Activated T-cell treated with anti-CD3 and anti-CD28 coated beads, Interleukin-2, amount 50 U/mL, for 4 hours (primary cell): ENCODE results near the gene PPP1R16B. TPM values are rescaled to one million over a fixed set of nuclear protein-coding genes. Genes with fewer than 3 reads are reported as not detected.
A peak's percentile ranks its signal among the peaks of the same experiment; 100 is the strongest.

Experiments used
- ATAC-seq, 2 donors: fragments of 200-7000 bp; cut with Tn5 transposase; one replicate each; pipeline ENCODE4 v1.10.0; 2021
- DNase-seq: peaks from one replicate; pipeline ENCODE4 v3.0.0-alpha.2; 2020
- H3K27me3 Mint-ChIP-seq: one replicate; pipeline ENCODE4 v1.8.0; 2021; ENCODE audit warnings: low read depth, mixed read lengths
- H3K36me3 Mint-ChIP-seq: one replicate; pipeline ENCODE4 v1.8.0; 2022; ENCODE audit warnings: mixed read lengths; ENCODE audit not compliant: insufficient read depth
- H3K4me1 Mint-ChIP-seq: one replicate; pipeline ENCODE4 v1.8.0; 2021; ENCODE audit warnings: low read depth, mixed read lengths
- H3K4me3 Mint-ChIP-seq: one replicate; pipeline ENCODE4 v1.8.0; 2021; ENCODE audit warnings: mild to moderate bottlenecking, moderate library complexity, mixed read lengths
- H3K9me3 Mint-ChIP-seq: one replicate; pipeline ENCODE4 v1.8.0; 2021; ENCODE audit warnings: mixed read lengths
- total RNA-seq, 3 donors: library from RNA; stranded (reverse); gene quantifications; one replicate each; pipeline ENCODE4 v1.2.1, GENCODE V29; 2021

PPP1R16B gene
- total RNA-seq, 3 donors from 2014 or later: 148 to 163 (median 160) TPM

DNA sequence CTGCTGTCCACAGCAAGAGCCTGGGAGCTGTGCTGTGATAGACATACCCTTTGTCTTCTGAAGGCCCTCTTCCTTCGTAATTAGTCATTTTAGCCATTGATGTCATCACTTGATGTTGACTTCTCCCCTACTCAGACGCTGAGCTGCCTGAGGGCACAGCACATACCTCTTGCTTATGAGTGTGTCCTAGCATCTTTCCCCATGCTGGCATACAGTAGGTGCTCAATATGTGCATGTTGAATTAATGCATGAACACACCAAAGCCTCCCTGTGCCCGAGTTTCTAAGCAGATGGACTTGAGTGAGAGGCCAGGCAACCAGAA is 85.0 kb downstream of the PPP1R16B start:
- H3K27me3 Mint-ChIP-seq: no peaks in the 10 kb centered on the region
- H3K36me3 Mint-ChIP-seq: peaks cover 15% of the 10 kb centered on the region
- ATAC-seq (peak; percentile 32), DNase-seq (no peak)
- no peak overlapping the region for H3K4me3 Mint-ChIP-seq
- peaks cover 43% of the 10 kb centered on the region for H3K4me1 Mint-ChIP-seq
- no peaks in the 10 kb centered on the region for H3K9me3 Mint-ChIP-seq

DNA sequence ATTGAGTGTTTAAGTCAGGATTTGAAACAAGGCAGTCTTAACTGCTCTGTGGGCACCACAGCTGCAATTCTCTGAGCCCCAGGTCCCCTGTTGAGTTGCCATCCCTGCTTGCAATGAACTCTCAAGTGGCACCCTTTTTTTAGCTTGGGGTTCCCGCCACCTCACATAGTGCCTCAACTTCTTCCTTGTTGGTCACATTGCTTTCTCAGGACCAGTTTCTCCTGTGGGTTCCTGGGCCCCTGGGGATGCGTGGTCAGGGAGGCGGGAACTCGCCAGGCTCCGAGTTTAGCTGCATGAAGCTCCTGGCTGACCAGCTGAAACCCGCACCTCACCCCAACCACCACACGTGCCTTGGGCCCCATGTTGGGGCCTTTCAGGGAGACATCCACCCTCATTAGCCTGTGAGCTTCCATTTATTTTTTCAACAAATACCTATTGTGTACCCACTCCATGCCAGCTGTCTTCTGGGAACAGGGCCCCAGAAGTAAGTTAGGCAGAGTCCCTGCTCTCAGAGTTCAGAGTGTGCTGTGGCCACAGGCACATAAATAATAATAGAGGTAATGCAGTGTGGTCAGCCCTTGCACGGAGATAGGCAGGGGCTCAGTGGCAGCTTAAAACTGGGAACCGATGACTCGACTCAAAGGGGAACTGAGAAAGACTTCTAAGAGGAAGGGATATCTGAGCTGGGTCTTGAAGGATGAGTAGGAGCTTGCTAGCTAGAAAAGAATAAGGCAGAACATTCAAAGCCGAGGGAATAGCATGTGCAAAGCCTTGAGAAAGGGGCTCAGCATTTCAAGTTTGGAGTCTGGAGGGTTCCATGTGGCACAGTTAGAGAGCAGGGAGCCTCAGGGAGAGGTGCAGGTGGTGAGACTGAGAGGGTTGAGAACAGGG is 86.8 kb downstream of the PPP1R16B start:
- ATAC-seq: no peak
- no peaks in the 10 kb centered on the region for H3K9me3 Mint-ChIP-seq
- H3K4me3 Mint-ChIP-seq: no peak overlapping the region

DNA sequence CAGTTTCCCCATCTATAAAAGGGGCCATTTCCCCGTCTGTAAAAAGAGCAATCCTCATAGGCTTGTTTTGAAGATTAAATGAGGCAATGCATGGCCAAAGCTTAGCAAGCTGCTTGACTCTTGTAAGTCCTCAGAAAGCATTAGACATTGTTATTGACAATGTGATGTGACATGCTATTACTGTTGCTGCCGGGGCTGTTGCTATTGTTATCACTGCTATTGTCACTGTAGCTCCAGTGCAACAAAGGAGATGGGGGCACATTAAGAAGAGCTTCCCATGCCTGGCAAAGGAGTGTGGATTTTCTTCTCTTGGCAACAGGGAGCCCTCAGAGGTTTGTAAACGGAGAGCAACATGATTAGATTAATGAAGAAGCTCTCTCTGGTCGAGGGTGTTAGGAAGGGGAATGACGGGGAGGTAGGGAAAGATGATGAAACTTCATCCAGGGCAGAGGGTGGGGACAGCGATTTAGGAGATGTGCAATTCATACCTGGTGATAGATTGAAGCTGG is 87.6 kb downstream of the PPP1R16B start:
- Mint-ChIP-seq H3K4me3 (peak overlapping the region; percentile 55), H3K36me3 (peaks cover 22% of the 10 kb centered on the region), H3K9me3 (no peaks in the 10 kb centered on the region), H3K4me1 (peaks cover 35% of the 10 kb centered on the region), H3K27me3 (no peaks in the 10 kb centered on the region)
- peak; percentile 8 for ATAC-seq
- DNase-seq: no peak

More for the DNA sequence above, 86.8 kb downstream of the PPP1R16B start:
- H3K36me3 Mint-ChIP-seq: peaks cover 16% of the 10 kb centered on the region
- no peak for DNase-seq
- no peaks in the 10 kb centered on the region for H3K27me3 Mint-ChIP-seq
- H3K4me1 Mint-ChIP-seq: peaks cover 36% of the 10 kb centered on the region

DNA sequence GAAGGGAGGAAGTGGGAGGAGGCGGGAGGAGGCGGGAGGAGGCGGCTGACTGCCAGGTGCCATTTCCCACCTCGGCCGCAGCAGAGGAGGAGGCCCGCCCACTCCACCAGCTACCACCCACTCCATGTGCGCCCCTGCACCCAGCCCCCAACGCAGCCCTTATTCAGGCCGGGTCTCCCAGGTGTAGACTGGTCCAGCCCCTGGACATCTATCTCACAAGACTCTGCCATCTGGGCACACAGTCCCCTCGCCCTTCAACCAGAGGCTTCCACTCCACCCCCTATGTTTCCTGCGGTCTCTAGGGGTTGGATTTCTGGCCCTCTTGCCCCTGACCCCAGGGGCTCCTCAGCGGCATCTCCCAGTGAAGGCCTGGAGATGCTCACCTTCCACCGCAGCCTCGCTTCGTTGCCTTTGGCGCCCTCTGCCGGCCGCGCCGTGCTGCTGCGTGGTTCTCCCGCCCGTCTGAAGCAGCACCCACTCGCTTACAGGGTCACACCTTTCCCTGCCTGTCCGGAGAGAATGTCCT is 88.1 kb downstream of the PPP1R16B start:
- Mint-ChIP-seq H3K27me3 (no peaks in the 10 kb centered on the region), H3K9me3 (no peaks in the 10 kb centered on the region), H3K36me3 (peaks cover 24% of the 10 kb centered on the region), H3K4me3 (peak overlapping the region; percentile 31), H3K4me1 (peaks cover 35% of the 10 kb centered on the region)
- DNase-seq (peak; percentile 84), ATAC-seq (peak; percentile 88 to 90)

DNA sequence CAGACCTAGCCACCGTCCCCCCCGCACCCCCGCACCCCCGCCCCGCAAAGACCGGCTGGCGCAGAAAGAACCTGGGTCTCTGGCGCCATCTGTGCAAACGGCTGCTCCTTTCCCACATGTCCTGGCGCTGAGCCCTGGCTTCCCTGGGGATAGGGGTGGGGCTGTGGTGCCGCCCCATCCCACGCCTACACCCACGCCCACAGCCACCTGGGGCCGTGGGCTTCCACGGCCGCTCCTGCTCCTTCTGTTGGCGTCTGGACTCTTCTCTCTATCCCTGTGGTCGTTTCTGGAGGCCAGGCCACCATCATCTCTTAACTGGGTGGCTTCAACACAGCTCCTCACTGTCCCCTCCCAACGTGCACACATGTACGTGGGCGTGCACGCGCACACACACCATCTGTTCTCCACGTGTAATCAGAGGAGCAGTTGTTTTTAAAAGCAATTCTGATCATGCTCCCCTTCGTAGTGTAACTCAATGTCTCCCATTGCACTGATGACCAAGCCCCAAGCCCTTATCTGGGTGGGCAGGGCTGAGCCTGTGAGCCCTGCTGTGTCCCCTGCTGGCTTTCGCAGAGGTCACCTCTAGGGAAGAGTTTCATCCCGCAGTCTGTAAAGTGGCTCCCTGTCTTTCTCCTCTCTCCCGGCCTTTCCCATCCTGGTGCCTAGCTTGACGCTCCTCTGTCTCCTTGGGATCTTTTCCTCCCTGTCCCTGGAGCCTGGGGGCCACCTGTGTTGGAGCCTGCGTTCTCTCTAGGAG is 88.8 kb downstream of the PPP1R16B start:
- H3K27me3 Mint-ChIP-seq: no peaks in the 10 kb centered on the region
- H3K4me3 Mint-ChIP-seq: peak overlapping the region; percentile 13
- peaks cover 24% of the 10 kb centered on the region for H3K36me3 Mint-ChIP-seq
- no peaks in the 10 kb centered on the region for H3K9me3 Mint-ChIP-seq
- H3K4me1 Mint-ChIP-seq: peaks cover 35% of the 10 kb centered on the region
- ATAC-seq: peak in 1 of 2 donors; percentile 2
- DNase-seq: no peak

DNA sequence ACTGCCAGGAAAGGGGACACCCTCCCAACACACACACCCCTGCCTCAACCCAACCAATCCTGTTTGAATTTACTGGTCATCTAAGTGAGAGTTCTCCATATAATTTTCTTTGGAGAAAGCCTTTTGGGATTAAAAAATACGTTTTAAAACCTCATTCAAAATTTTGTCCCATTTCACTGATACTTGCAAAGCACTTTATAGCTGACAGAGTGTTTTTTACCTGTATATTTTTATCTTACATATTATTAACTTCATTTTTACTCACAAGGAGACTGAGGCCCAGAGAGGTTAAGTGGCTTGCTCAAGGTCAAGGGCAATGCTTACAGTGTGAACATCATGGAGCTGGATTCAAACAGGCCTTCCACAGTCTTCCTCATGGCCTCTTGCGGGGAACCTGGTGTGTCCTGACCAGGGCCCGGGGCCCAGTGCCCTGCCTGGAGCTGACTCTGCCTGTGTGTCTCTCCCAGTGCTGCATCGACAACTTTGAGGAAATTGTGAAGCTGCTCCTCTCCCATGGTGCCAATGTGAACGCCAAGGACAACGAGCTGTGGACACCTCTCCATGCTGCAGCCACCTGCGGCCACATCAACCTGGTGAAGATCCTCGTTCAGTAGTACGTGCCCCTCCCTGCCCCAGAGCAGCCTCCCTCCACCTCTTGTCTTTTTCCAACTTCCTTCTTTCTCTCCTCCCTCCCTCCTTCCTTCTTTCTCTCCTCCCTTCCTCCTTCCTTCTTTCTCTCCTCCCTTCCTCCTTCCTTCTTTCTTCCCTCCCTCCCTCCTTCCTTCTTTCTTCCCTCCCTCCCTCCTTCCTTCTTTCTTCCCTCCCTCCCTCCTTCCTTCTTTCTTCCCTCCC is 89.8 kb downstream of the PPP1R16B start:
- peaks cover 26% of the 10 kb centered on the region for H3K36me3 Mint-ChIP-seq
- no peaks in the 10 kb centered on the region for H3K27me3 Mint-ChIP-seq
- DNase-seq (no peak), ATAC-seq (no peak)
- H3K4me3 Mint-ChIP-seq: no peak overlapping the region
- H3K4me1 Mint-ChIP-seq: peaks cover 31% of the 10 kb centered on the region
- no peaks in the 10 kb centered on the region for H3K9me3 Mint-ChIP-seq

DNA sequence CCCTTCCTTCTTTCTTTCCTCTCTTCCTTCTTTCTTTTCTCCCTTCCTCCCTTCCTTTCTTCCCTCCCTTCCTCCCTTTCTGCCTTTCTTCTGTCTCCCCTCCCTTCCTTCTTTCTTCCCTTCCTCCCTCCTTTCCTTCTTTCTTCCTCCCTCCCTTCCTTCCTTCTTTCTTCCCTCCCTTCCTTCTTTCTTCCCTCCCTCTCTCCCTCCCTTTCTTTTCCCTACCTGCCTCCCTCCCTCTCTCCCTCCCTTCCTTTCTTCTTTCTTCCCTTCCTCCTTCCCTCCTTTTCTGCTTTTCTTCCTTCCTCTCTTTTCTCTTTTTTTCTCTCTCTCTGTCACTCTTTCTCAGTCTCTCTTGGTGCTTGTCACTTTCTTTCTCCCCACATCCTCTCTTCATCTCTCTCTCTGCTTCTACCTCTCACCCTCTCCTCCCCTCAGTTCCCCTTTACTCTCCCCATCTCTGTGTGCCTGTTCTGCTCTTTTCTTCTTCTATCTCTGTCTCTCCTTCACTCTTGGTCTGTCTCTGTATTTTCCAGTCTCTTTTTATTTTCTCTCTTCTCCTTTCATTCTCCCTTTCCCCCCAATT is 90.6 kb downstream of the PPP1R16B start:
- peaks cover 30% of the 10 kb centered on the region for H3K36me3 Mint-ChIP-seq
- no peaks in the 10 kb centered on the region for H3K27me3 Mint-ChIP-seq
- peaks cover 26% of the 10 kb centered on the region for H3K4me1 Mint-ChIP-seq
- DNase-seq (no peak), ATAC-seq (no peak)
- H3K4me3 Mint-ChIP-seq: no peak overlapping the region
- H3K9me3 Mint-ChIP-seq: no peaks in the 10 kb centered on the region

DNA sequence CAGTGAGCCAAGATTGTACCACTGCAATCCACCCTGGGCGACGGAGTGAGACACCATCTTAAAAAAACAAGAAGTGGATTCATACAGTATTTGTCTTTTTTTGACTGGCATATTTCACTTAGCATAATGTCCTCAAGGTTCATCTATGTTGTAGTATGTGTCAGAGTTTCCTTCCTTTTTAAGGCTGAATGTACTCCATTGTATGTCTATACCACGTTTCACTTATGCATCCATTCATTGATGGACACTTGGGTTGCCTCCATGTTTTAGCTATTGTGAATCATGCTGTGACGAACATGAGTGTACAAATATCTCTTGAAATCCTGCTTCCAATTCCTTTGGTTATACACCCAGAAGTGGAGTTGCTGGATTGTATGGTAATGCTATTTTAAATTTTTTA is 91.8 kb downstream of the PPP1R16B start:
- H3K27me3 Mint-ChIP-seq: no peaks in the 10 kb centered on the region
- ATAC-seq: no peak
- no peak overlapping the region for H3K4me3 Mint-ChIP-seq
- DNase-seq: no peak
- peaks cover 37% of the 10 kb centered on the region for H3K36me3 Mint-ChIP-seq
- peaks cover 24% of the 10 kb centered on the region for H3K4me1 Mint-ChIP-seq
- H3K9me3 Mint-ChIP-seq: no peaks in the 10 kb centered on the region

DNA sequence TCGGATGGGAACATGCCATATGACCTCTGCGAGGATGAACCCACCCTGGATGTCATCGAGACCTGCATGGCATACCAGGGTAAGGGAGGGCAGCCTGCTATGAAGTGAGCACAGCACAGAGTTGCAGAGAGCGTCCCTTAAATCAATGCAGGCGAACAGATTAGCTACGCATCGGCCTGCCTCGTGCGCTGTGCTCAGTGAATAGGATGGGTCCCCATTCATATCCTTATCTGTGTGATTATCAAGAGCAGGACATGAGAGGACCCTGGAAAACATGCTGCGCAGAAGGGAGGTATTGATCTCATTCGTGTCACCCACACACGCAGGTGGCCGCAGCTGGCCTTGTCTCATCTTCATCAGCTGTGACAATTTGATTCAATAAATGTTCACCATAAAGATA is 95.1 kb downstream of the PPP1R16B start:
- Mint-ChIP-seq H3K36me3 (peaks cover 60% of the 10 kb centered on the region), H3K4me1 (no peaks in the 10 kb centered on the region), H3K27me3 (no peaks in the 10 kb centered on the region), H3K4me3 (no peak overlapping the region), H3K9me3 (no peaks in the 10 kb centered on the region)
- DNase-seq: no peak
- no peak for ATAC-seq

DNA sequence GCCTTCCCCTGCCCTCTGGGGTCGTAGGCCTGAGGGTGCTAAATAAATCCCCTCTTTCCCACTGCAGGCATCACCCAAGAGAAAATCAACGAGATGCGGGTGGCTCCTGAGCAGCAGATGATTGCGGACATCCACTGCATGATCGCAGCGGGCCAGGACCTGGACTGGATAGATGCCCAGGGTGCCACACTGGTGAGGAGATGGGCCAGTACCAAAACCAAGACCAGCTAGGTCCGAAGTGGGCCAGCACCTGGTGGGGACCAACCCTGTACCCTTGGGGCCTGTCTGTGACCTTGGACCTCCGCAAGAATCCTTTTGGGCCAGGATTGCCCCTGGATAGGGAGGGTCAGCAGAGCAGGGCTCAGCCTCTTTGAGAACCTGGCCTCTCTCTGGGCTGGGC is 97.1 kb downstream of the PPP1R16B start:
- peaks cover 65% of the 10 kb centered on the region for H3K36me3 Mint-ChIP-seq
- ATAC-seq: no peak
- H3K9me3 Mint-ChIP-seq: no peaks in the 10 kb centered on the region
- no peaks in the 10 kb centered on the region for H3K27me3 Mint-ChIP-seq
- no peaks in the 10 kb centered on the region for H3K4me1 Mint-ChIP-seq
- no peak overlapping the region for H3K4me3 Mint-ChIP-seq
- DNase-seq: no peak

DNA sequence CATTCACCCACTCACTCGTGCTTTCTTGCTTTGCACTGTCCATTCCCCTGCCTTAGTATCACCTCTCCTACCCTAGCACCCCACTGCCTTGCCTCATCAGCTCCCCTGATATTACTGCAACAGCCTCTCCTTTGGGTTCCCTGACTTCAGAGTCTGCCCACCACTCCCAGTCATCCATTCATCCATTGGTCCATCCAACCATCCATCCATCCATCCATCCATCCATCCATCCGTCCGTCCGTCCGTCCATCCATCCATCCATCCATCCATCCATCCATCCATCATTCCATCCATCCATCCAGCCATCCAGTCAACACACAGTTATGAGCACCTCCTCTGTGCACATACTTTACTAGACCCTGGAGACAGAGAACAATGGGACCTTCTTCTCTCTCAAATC is 97.8 kb downstream of the PPP1R16B start:
- Mint-ChIP-seq H3K4me3 (no peak overlapping the region), H3K36me3 (peaks cover 66% of the 10 kb centered on the region), H3K27me3 (no peaks in the 10 kb centered on the region), H3K9me3 (no peaks in the 10 kb centered on the region), H3K4me1 (no peaks in the 10 kb centered on the region)
- ATAC-seq (no peak), DNase-seq (no peak)

DNA sequence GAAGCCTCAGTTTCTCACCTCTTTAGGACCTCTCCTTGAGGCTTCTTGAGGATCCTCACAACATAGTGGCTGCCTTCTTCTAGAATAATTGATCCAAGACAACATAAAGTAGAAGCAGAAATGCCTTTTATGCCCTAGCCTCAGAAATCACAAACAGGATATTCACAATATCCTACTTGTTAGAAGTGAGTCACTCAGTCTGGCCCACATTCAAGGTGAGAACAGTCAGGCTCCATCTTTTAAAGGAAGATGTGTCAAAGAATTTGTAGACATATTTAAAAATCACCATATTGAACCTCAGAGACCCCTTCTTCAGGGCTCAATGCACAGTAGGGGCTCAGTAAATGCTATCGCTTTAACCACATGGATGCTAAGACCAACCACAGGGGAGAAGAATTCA is 99.9 kb downstream of the PPP1R16B start:
- no peaks in the 10 kb centered on the region for H3K27me3 Mint-ChIP-seq
- no peak for ATAC-seq
- no peaks in the 10 kb centered on the region for H3K9me3 Mint-ChIP-seq
- no peak for DNase-seq
- H3K4me1 Mint-ChIP-seq: no peaks in the 10 kb centered on the region
- H3K4me3 Mint-ChIP-seq: no peak overlapping the region
- H3K36me3 Mint-ChIP-seq: peaks cover 72% of the 10 kb centered on the region

DNA sequence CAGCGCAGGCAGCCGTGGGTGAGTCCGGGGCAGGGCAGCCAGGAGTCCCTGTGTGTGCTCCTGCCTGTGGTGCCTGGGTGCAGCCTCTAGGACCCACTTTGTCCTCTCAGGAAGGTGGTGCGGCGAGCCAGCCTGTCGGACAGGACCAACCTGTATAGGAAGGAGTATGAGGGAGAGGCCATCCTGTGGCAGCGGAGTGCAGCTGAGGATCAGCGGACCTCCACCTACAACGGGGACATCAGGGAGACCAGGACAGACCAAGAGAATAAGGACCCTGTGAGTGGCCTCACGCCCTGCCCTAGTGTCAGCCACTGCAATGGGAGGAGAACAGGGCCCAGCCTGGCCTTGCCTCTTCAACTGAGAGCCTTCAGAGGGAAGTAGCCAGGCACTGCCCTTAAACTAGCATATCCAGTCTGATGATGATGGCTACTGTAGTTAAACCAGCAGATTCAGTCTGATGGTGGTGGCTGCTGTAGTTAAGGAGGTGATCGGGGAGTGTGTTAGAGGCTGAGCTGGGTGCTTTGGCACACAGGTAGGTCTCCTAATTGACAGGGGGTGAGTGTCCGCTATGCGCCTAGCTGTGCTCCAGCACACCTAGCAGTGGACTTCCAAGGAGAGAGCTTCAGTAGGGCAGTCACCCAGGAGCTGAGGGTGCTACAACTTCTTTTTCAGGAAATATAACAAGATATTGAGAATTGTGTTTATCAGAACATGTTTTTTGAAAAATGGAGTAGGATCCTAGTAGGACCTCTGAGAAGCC is 102.6 kb downstream of the PPP1R16B start:
- Mint-ChIP-seq H3K9me3 (no peaks in the 10 kb centered on the region), H3K36me3 (peaks cover 54% of the 10 kb centered on the region), H3K27me3 (no peaks in the 10 kb centered on the region), H3K4me3 (no peak overlapping the region), H3K4me1 (no peaks in the 10 kb centered on the region)
- ATAC-seq (no peak), DNase-seq (no peak)
